ENCODE measurements around the gene HEBP2.

DNA sequence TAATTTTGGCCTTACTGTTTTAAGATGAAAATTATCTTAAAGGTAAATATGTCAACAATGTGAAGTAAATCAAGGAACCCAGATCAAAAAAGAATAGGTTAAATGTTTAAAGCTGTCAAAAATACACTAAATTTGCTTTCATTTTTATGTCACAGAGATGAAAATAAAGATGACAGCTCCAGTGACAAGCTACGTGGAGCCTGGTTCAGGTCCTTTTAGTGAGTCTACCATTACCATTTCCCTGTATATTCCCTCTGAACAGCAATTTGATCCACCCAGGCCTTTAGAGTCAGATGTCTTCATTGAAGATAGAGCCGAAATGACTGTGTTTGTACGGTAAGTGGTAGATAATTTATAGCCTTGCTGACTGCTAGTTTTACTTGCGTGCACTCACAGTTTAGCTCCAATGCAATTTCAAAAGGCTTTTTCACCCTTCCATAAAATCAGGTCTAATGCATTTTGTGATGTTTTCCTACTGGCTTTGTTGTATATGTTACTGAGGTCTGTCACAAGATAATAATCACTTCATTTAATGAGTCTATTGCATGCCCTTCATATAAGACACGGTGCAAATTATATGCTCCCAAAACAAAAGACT, 1.9 kb downstream of the HEBP2 start:
- TF ChIP-seq POLR2A (IDR thresholded peaks at IDR 0.05; ENCODE audit: insufficient read depth in 1 of 2, low read depth in 2 of 2, low read length in 2 of 2) = no peak
- TF ChIP-seq, protein P1, sequence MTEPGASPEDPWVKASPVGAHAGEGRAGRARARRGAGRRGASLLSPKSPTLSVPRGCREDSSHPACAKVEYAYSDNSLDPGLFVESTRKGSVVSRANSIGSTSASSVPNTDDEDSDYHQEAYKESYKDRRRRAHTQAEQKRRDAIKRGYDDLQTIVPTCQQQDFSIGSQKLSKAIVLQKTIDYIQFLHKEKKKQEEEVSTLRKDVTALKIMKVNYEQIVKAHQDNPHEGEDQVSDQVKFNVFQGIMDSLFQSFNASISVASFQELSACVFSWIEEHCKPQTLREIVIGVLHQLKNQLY (CRISPR knock-in tag; IDR thresholded peaks at IDR 0.05) = no peak
